ENCODE measurements around the gene PIKFYVE. TPM values are rescaled to one million over a fixed set of nuclear protein-coding genes. Genes with fewer than 3 reads are reported as not detected.

Gene PIKFYVE
- total RNA-seq, 1 donor from 2014 or later = 29.8 TPM

DNA sequence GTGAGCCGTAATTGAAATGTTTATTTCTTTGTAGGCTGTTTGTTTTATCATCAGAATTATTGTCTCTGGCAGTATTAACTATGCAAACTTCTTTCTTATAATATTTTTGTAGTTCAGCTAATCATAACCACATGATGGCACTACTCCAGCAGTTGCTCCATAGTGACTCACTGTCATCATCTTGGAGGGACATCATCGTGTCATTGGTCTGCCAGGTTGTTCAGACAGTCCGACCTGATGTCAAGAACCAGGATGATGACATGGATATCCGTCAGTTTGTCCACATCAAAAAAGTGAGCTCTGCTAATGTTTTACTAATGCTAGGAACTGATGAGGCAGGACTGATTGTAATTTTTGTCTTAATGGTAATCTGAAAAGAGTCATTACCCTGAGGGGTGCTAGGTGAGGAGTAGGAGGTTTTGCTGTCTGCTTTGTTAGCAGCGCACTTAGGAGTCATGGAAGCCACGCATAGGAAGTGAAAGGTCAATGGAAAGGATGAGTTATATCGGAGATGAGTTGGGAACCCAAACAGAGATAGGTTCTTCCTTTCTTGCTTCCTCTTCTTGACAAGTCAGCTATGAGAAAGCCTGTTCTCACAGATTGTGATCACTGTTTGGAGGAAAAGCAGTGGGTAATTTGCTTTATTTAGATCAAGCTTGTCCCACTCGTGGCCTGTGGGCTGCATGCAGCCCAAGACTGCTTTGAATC is 49.2 kb downstream of the PIKFYVE start:
- H3K4me3 Mint-ChIP-seq (ENCODE audit: unreplicated experiment) = no peak overlapping the region
- H3K27me3 Mint-ChIP-seq (ENCODE audit: low read depth, unreplicated experiment) = no peaks in the 10 kb centered on the region
- Histone ChIP-seq H3K9me3 (ENCODE audit: insufficient read depth, low read depth, low read length) (no peaks in the 10 kb centered on the region), H3K79me2 (ENCODE audit: insufficient read depth, low read length) (no peaks in the 10 kb centered on the region), H4K20me1 (ENCODE audit: insufficient read depth, low read length) (peaks cover 5% of the 10 kb centered on the region), H3K9ac (ENCODE audit: low read length) (no peak overlapping the region), H3K4me3 (ENCODE audit: insufficient read depth, low read depth, low read length) (no peak overlapping the region), H3K4me2 (ENCODE audit: low read length) (no peak overlapping the region), H3K27me3 (ENCODE audit: insufficient read depth, low read length) (no peaks in the 10 kb centered on the region), H3K27ac (ENCODE audit: low read depth, low read length) (no peak overlapping the region), H2AFZ (ENCODE audit: low read depth, low read length) (no peak overlapping the region), H3K36me3 (ENCODE audit: insufficient read depth, low read length) (peaks cover 14% of the 10 kb centered on the region), H3K4me1 (ENCODE audit: insufficient read depth, low read length) (peaks cover 6% of the 10 kb centered on the region)
- H3K36me3 Mint-ChIP-seq (ENCODE audit: low read depth, unreplicated experiment) = peaks cover 16% of the 10 kb centered on the region
- TF ChIP-seq EZH2 (IDR thresholded peaks at IDR 0.05; ENCODE audit: insufficient read depth, low read length) = no peak
- no peak for TF ChIP-seq CTCF (IDR thresholded peaks at IDR 0.05; ENCODE audit: insufficient read depth, low read depth, low read length)
- H3K9me3 Mint-ChIP-seq (ENCODE audit: unreplicated experiment) = no peaks in the 10 kb centered on the region
- H3K4me1 Mint-ChIP-seq (ENCODE audit: low read depth, unreplicated experiment) = peaks cover 12% of the 10 kb centered on the region
- peak; percentile 8 for DNase-seq (ENCODE audit: low read depth)
- FAIRE-seq = no peak
- H3K27ac Mint-ChIP-seq (ENCODE audit: unreplicated experiment) = no peak overlapping the region

- no peak overlapping the region for H3K4me3 Mint-ChIP-seq (ENCODE audit: unreplicated experiment)
- no peak overlapping the region for H3K9ac ChIP-seq (ENCODE audit: low read length)
- no peaks in the 10 kb centered on the region for H3K9me3 ChIP-seq (ENCODE audit: insufficient read depth, low read depth, low read length)
- no peak for FAIRE-seq
- no peak overlapping the region for H3K27ac Mint-ChIP-seq (ENCODE audit: unreplicated experiment)
- peaks cover 5% of the 10 kb centered on the region for H4K20me1 ChIP-seq (ENCODE audit: insufficient read depth, low read length)
- DNase-seq (ENCODE audit: low read depth) = no peak
- no peaks in the 10 kb centered on the region for H3K9me3 Mint-ChIP-seq (ENCODE audit: unreplicated experiment)
- no peak overlapping the region for H3K4me3 ChIP-seq (ENCODE audit: insufficient read depth, low read depth, low read length)
- no peak for TF ChIP-seq EZH2 (IDR thresholded peaks at IDR 0.05; ENCODE audit: insufficient read depth, low read length)
- no peak for TF ChIP-seq CTCF (IDR thresholded peaks at IDR 0.05; ENCODE audit: insufficient read depth, low read depth, low read length)
- peaks cover 16% of the 10 kb centered on the region for H3K36me3 Mint-ChIP-seq (ENCODE audit: low read depth, unreplicated experiment)
- H3K4me1 Mint-ChIP-seq (ENCODE audit: low read depth, unreplicated experiment) = peaks cover 15% of the 10 kb centered on the region
- peaks cover 6% of the 10 kb centered on the region for H3K4me1 ChIP-seq (ENCODE audit: insufficient read depth, low read length)
- H3K27ac ChIP-seq (ENCODE audit: low read depth, low read length) = no peak overlapping the region
- H3K36me3 ChIP-seq (ENCODE audit: insufficient read depth, low read length) = peaks cover 10% of the 10 kb centered on the region
- H3K27me3 ChIP-seq (ENCODE audit: insufficient read depth, low read length) = no peaks in the 10 kb centered on the region
- no peak overlapping the region for H3K4me2 ChIP-seq (ENCODE audit: low read length)
- no peak overlapping the region for H2AFZ ChIP-seq (ENCODE audit: low read depth, low read length)
- H3K79me2 ChIP-seq (ENCODE audit: insufficient read depth, low read length) = no peaks in the 10 kb centered on the region
- H3K27me3 Mint-ChIP-seq (ENCODE audit: low read depth, unreplicated experiment) = no peaks in the 10 kb centered on the region
These were observed 52.1 kb downstream of the PIKFYVE start for GRCh38 chr2:208318127-208318526.

DNA sequence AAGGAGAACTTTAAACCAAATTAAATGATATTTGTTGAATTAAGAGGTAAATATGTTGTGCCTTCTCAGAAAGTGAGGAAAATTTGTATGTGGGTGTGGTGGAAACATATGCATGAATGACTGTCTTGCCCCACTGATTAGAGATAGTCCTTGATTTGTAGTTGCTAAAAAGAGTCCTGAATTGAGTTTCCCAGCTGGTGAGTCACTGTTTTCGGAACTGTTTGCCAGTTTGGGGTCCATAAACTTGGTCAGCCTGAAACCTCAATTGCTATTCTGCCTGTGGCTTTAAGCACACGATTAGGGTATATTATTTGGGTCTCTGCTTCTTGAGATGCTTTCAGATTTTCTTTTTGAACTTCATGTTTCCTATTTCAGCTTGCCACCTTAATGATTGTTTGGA is 53.3 kb downstream of the PIKFYVE start:
- Histone ChIP-seq H3K4me2 (ENCODE audit: low read length) (no peak overlapping the region), H3K4me1 (ENCODE audit: insufficient read depth, low read length) (peaks cover 6% of the 10 kb centered on the region), H3K4me3 (ENCODE audit: insufficient read depth, low read depth, low read length) (no peak overlapping the region), H3K27me3 (ENCODE audit: insufficient read depth, low read length) (no peaks in the 10 kb centered on the region), H3K9me3 (ENCODE audit: insufficient read depth, low read depth, low read length) (no peaks in the 10 kb centered on the region), H3K79me2 (ENCODE audit: insufficient read depth, low read length) (no peaks in the 10 kb centered on the region), H3K9ac (ENCODE audit: low read length) (no peak overlapping the region), H2AFZ (ENCODE audit: low read depth, low read length) (no peak overlapping the region), H3K36me3 (ENCODE audit: insufficient read depth, low read length) (peaks cover 12% of the 10 kb centered on the region), H3K27ac (ENCODE audit: low read depth, low read length) (no peak overlapping the region), H4K20me1 (ENCODE audit: insufficient read depth, low read length) (peaks cover 5% of the 10 kb centered on the region)
- Mint-ChIP-seq H3K4me1 (ENCODE audit: low read depth, unreplicated experiment) (peaks cover 15% of the 10 kb centered on the region), H3K9me3 (ENCODE audit: unreplicated experiment) (no peaks in the 10 kb centered on the region), H3K4me3 (ENCODE audit: unreplicated experiment) (no peak overlapping the region), H3K27me3 (ENCODE audit: low read depth, unreplicated experiment) (no peaks in the 10 kb centered on the region), H3K36me3 (ENCODE audit: low read depth, unreplicated experiment) (peaks cover 16% of the 10 kb centered on the region), H3K27ac (ENCODE audit: unreplicated experiment) (no peak overlapping the region)
- peak; percentile 35 for DNase-seq (ENCODE audit: low read depth)
- peak; percentile 29 for FAIRE-seq
- no peak for TF ChIP-seq CTCF (IDR thresholded peaks at IDR 0.05; ENCODE audit: insufficient read depth, low read depth, low read length)
- TF ChIP-seq EZH2 (IDR thresholded peaks at IDR 0.05; ENCODE audit: insufficient read depth, low read length) = no peak

Data from astrocyte (in vitro differentiated cells and primary cell).